ENCODE measurements around the gene SLCO4A1. TPM values are rescaled to one million over a fixed set of nuclear protein-coding genes. Genes with fewer than 3 reads are reported as not detected.
A peak's percentile ranks its signal among the peaks of the same experiment; 100 is the strongest.

Gene SLCO4A1
- total and polyA plus RNA-seq, 2 of the 4 experiments (the other 2 are of a cell fraction) = 0.72 to 1.1 TPM

DNA sequence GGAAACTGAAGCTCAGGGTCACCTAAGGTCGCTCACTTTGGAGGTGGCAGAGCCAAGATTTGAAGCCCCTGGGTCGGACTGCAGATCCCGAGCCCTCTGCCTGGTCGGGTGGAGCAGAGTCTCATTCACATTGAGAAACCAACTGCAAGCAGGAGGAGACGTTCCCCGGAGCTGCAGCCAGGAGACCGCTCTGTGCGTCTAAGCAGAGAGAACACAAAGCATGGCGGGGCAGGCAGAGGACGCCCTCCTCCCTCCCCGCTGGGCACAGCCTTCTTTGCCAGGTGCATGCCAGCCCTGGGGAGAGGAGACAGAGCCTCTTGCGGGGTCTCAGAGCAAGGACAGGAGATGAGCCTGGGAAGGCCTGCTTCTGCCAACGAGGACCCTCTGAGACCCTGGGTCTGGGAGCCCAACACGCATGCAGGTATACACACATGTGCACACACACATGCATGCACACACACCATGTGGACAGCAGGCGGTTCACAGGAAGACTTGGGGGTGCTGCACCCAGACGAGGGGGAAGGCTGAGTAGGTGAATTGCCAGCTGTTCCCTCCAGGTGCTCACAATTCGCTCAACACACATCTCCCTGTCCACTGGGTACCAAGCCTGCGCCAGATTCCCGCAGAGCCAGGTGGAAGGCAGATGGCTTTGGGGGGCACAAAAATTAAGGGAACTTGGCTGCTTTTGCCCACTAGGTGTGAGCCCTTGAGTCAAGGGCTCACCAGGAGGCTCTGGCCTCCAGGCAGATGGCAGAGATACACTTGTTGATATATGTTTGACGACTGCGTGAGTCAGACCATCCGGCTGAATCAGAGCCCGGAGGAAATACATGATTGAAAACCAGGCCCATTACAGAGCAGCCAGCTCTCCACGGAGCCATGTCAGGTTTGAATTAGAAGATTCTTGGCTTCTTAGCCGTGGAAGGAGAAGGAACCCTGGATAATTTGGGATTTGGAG lies 60.9 kb downstream of the SLCO4A1 start:
- Histone ChIP-seq H3K4ac (ENCODE audit: low read depth, low read length) (peak overlapping the region; percentile 84), H2BK20ac (ENCODE audit: low read depth, low read length) (peak overlapping the region; percentile 90), H3K9me3 (ENCODE audit: control insufficient read depth, insufficient read depth, low read length) (no peaks in the 10 kb centered on the region), H3K79me1 (ENCODE audit: low read depth in 1 of 2, low read length in 2 of 2) (no peaks in the 10 kb centered on the region), H4K8ac (ENCODE audit: low read depth in 2 of 2, low read length in 2 of 2) (peak overlapping the region; percentile 81 to 92), H2AFZ (replicated peaks; ENCODE audit: low read length, poor library complexity) (peak overlapping the region; percentile 82), H3K9me1 (ENCODE audit: insufficient read depth, low read length) (peaks cover 24% of the 10 kb centered on the region), H3K14ac (replicated peaks; ENCODE audit: low read depth, low read length) (peak overlapping the region; percentile 59), H2BK5ac (ENCODE audit: low read depth, low read length, poor library complexity, severe bottlenecking) (peak overlapping the region; percentile 78), H3K18ac (ENCODE audit: low read depth, low read length) (peak overlapping the region; percentile 51; the same call in 1 of the 2 replicates), H2AK9ac (replicated peaks; ENCODE audit: low read depth, low read length, poor library complexity) (peak overlapping the region; percentile 86), H3K4me2 (ENCODE audit: low read depth, low read length) (peak overlapping the region; percentile 29), H4K20me1 (ENCODE audit: insufficient read depth, low read length) (0 out of 2 replicates have a peak, but pooled peaks cover 3% of the 10 kb centered on the region), H2BK15ac (ENCODE audit: low read depth, low read length) (peak overlapping the region; percentile 72; the same call in 2 of the 3 replicates), H2AK5ac (ENCODE audit: low read depth, low read length) (peak overlapping the region; percentile 96), H3K36me3 (ENCODE audit: control insufficient read depth, insufficient read depth, low read length) (no peaks in the 10 kb centered on the region), H4K91ac (ENCODE audit: insufficient read depth, low read depth, low read length) (peak overlapping the region; percentile 94), H3K27me3 (ENCODE audit: control insufficient read depth, insufficient read depth, low read length) (peaks cover 4% of the 10 kb centered on the region; the same call in 1 of the 2 replicates), H3K56ac (ENCODE audit: extremely low read depth, insufficient read depth, low read length) (peak overlapping the region; percentile 55), H3K4me3 (ENCODE audit: insufficient read depth, low read depth, low read length) (no peak overlapping the region), H4K5ac (ENCODE audit: low read depth, low read length) (peak overlapping the region; percentile 41; the same call in 1 of the 2 replicates), H3K4me1 (ENCODE audit: control insufficient read depth, insufficient read depth, low read length) (peaks cover 15% of the 10 kb centered on the region), H2BK120ac (ENCODE audit: low read depth, low read length) (peak overlapping the region; percentile 79), H3K27ac (ENCODE audit: insufficient read depth, low read length) (peak overlapping the region; percentile 76), H3K9ac (ENCODE audit: low read depth, low read length) (no peak overlapping the region; the same call in 1 of the 2 replicates), H3K23ac (ENCODE audit: low read depth, low read length) (peak overlapping the region; percentile 26; the same call in 1 of the 2 replicates)
- no TSS peak for BruUV-seq (replicated peaks)
- intact Hi-C loops (cut with micrococcal nuclease) = loop anchor here (1.0 kb wide), 2 partner anchors 35 to 88 kb away; no protein-coding TSS in a partner anchor
- dilution Hi-C loops (cut with HindIII; ENCODE audit: low sequenced_read_pairs, unreplicated experiment) = no loop called here
- DNase-seq = peak; percentile 94
- CTCF ChIA-PET = interaction anchor here (1.3 to 2.5 kb wide), 3 partner anchors 37 to 89 kb away, joined by 4 to 19 read pairs (median 5); no protein-coding TSS in a partner anchor
- in situ Hi-C loops (cut with MboI; ENCODE audit: low sequenced_read_pairs) = no loop called here
- POLR2A ChIA-PET (ENCODE audit: unreplicated experiment) = no interaction called here
- peak; percentile 86 for ATAC-seq (ENCODE audit: low read depth)
- WGBS, 2 experiments (ENCODE audit: extremely low coverage in 2 of 2, insufficient read length in 1 of 2) = 45% methylated on average over 10 of the region's 25 CpGs; no CpG with 5 or more reads in 1 of the 2 experiments
- peak; percentile 73 for TF ChIP-seq SMC3 (IDR thresholded peaks at IDR 0.05; ENCODE audit: low read depth, low read length)
- TF ChIP-seq POLR2A (IDR thresholded peaks at IDR 0.05; ENCODE audit: low read depth, low read length) = no peak
- TF ChIP-seq, protein P1, sequence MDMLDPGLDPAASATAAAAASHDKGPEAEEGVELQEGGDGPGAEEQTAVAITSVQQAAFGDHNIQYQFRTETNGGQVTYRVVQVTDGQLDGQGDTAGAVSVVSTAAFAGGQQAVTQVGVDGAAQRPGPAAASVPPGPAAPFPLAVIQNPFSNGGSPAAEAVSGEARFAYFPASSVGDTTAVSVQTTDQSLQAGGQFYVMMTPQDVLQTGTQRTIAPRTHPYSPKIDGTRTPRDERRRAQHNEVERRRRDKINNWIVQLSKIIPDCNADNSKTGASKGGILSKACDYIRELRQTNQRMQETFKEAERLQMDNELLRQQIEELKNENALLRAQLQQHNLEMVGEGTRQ (IDR thresholded peaks at IDR 0.05; ENCODE audit: low read depth, low read length) = no peak
- peak; percentile 91 for TF ChIP-seq FOS (IDR thresholded peaks at IDR 0.05; ENCODE audit: low read depth, low read length)
- peak; percentile 71 for TF ChIP-seq RAD21 (IDR thresholded peaks at IDR 0.05; ENCODE audit: low read length)
- TF ChIP-seq CEBPB (IDR thresholded peaks at IDR 0.05; ENCODE audit: low read depth, low read length) = no peak
- TF ChIP-seq CHD1 (IDR thresholded peaks at IDR 0.05; ENCODE audit: low read depth, low read length) = no peak
- TF ChIP-seq MAZ (IDR thresholded peaks at IDR 0.05; ENCODE audit: borderline replicate concordance, low read depth, low read length) = no peak
- TF ChIP-seq, protein P2, sequence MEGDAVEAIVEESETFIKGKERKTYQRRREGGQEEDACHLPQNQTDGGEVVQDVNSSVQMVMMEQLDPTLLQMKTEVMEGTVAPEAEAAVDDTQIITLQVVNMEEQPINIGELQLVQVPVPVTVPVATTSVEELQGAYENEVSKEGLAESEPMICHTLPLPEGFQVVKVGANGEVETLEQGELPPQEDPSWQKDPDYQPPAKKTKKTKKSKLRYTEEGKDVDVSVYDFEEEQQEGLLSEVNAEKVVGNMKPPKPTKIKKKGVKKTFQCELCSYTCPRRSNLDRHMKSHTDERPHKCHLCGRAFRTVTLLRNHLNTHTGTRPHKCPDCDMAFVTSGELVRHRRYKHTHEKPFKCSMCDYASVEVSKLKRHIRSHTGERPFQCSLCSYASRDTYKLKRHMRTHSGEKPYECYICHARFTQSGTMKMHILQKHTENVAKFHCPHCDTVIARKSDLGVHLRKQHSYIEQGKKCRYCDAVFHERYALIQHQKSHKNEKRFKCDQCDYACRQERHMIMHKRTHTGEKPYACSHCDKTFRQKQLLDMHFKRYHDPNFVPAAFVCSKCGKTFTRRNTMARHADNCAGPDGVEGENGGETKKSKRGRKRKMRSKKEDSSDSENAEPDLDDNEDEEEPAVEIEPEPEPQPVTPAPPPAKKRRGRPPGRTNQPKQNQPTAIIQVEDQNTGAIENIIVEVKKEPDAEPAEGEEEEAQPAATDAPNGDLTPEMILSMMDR (conservative IDR thresholded peaks at IDR 0.05; ENCODE audit: low read depth, low read length) = peak; percentile 64
- peak; percentile 87 for TF ChIP-seq RCOR1 (IDR thresholded peaks at IDR 0.05; ENCODE audit: insufficient replicate concordance, low read length)
- TF ChIP-seq MXI1 (IDR thresholded peaks at IDR 0.05; ENCODE audit: borderline replicate concordance, low read depth, low read length) = no peak
- TF ChIP-seq RFX5 (IDR thresholded peaks at IDR 0.05; ENCODE audit: low read depth, low read length) = no peak
- peak; percentile 19; the same call in 1 of the 2 replicates for TF ChIP-seq BHLHE40 (IDR thresholded peaks at IDR 0.05; ENCODE audit: low read depth, low read length)
- no peak for TF ChIP-seq NFE2L2 (IDR thresholded peaks at IDR 0.05; ENCODE audit: low read depth, low read length)

Measured in IMR-90 (cell line).